ENCODE results near the gene GSDMA. TPM values are rescaled to one million over a fixed set of nuclear protein-coding genes. Genes with fewer than 3 reads are reported as not detected.

Gene GSDMA
- total and polyA plus RNA-seq, 9 of the 15 experiments (the other 6 are each of a cell fraction or from before 2014, with no cell fraction given), result 0.04 to 0.13 (median 0.07) TPM; not detected in 2

DNA sequence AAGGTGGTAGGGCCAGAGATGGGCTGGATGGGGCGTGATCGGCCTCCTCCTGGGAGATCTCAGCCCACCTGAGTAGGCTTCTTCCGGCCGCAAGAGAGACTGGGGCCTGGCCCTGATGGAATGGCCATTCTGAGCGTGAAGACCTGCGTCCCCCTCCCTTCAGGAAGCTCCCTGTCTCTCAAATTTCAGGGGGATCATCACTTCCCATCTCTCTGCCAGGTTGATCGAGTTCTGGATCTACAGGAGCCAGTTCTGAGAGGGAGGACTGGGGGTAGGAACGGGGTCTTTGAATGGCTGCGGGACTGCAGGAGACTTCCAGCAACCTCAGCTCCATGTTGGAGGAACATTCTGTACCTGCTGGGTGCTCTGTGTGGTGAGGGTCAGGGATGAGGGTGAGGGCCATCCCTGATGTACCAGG lies 9.3 kb upstream of the GSDMA start (continued):
- TF ChIP-seq PHF8 (IDR thresholded peaks at IDR 0.05; ENCODE audit: borderline replicate concordance, low read length), result peak; percentile 56; the same call in 1 of the 2 replicates
- TF ChIP-seq MAFG (tag; conservative IDR thresholded peaks at IDR 0.05), result no peak
- no peak; the same call in 1 of the 2 replicates for TF ChIP-seq ZFX (CRISPR knock-in tag; IDR thresholded peaks at IDR 0.05)
- TF ChIP-seq EP300 (IDR thresholded peaks at IDR 0.05; ENCODE audit: low read length), result no peak
- TF ChIP-seq ZNF3 (CRISPR knock-in tag; IDR thresholded peaks at IDR 0.05), result no peak

DNA sequence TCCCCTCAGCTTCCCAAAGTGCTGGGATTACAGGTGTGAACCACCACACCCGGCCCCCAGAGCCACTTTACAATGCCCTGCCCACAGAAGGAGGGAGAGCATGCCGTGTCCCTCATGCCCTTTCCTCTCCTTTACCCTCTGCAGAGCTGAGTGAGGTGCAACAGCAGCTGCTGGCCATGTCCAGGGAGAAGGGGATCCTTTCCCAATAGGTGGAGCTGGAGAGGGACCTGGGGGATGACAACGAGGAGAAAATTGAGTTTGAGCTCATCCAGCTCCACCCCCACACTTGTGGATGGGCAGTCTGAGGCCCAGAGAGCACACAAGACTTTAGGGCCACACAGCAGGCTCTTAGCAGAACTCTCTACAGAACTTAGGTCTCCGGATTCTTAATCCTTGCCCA lies 7.9 kb upstream of the GSDMA start:
- no peak overlapping the region for H3K4me3 ChIP-seq
- BruUV-seq (replicated peaks), result no TSS peak
- WGBS (ENCODE audit: insufficient coverage, low coverage, missing lambda C conversion rate), result 31% methylated on average over 4 of the region's 4 CpGs

More for the DNA sequence above, 7.9 kb upstream of the GSDMA start:
- H3K36me3 ChIP-seq (ENCODE audit: control insufficient read depth, insufficient read depth, low read length), result no peaks in the 10 kb centered on the region
- no peaks in the 10 kb centered on the region for H4K20me1 ChIP-seq (replicated peaks; ENCODE audit: control insufficient read depth, insufficient read depth, low read length)
- DNase-seq (ENCODE audit: extremely low read depth in 1 of 4, low spot score in 3 of 4), result peak in 1 of 4 experiments; percentile 16
- H3K9me1 ChIP-seq (ENCODE audit: control insufficient read depth, insufficient read depth, low read length), result no peaks in the 10 kb centered on the region
- FAIRE-seq, result no peak
- no peaks in the 10 kb centered on the region for H3K79me2 ChIP-seq (ENCODE audit: control insufficient read depth, insufficient read depth, low read length)
- no peak for ATAC-seq
- H3K4me2 ChIP-seq (ENCODE audit: insufficient read depth, low read length), result no peak overlapping the region
- in situ Hi-C loops (cut with MboI) (no loop called here), intact Hi-C loops (cut with micrococcal nuclease) (no loop called here)
- peaks cover 16 to 22% of the 10 kb centered on the region in 2 experiments; a peak in 4 of 5 replicates for H3K4me1 ChIP-seq (replicated peaks in 1 of 2; ENCODE audit: control insufficient read depth in 2 of 2, insufficient read depth in 2 of 2, low read length in 2 of 2)
- H3K27ac ChIP-seq (ENCODE audit: extremely low read depth, low read depth, low read length), result no peak overlapping the region
- TF ChIP-seq, protein P1, sequence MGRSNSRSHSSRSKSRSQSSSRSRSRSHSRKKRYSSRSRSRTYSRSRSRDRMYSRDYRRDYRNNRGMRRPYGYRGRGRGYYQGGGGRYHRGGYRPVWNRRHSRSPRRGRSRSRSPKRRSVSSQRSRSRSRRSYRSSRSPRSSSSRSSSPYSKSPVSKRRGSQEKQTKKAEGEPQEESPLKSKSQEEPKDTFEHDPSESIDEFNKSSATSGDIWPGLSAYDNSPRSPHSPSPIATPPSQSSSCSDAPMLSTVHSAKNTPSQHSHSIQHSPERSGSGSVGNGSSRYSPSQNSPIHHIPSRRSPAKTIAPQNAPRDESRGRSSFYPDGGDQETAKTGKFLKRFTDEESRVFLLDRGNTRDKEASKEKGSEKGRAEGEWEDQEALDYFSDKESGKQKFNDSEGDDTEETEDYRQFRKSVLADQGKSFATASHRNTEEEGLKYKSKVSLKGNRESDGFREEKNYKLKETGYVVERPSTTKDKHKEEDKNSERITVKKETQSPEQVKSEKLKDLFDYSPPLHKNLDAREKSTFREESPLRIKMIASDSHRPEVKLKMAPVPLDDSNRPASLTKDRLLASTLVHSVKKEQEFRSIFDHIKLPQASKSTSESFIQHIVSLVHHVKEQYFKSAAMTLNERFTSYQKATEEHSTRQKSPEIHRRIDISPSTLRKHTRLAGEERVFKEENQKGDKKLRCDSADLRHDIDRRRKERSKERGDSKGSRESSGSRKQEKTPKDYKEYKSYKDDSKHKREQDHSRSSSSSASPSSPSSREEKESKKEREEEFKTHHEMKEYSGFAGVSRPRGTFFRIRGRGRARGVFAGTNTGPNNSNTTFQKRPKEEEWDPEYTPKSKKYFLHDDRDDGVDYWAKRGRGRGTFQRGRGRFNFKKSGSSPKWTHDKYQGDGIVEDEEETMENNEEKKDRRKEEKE (IDR thresholded peaks at IDR 0.05; ENCODE audit: borderline replicate concordance in 1 of 2, control insufficient read depth in 1 of 2, low read depth in 2 of 2, low read length in 1 of 2), result no peak
- H3K9ac ChIP-seq (ENCODE audit: insufficient read depth in 1 of 2, low read depth in 2 of 2, low read length in 2 of 2), result no peak overlapping the region; a peak in 1 of 4 replicates
- H3K27me3 ChIP-seq (ENCODE audit: control insufficient read depth in 2 of 2, insufficient read depth in 2 of 2, low read length in 2 of 2), result no peaks in the 10 kb centered on the region
- no peaks in the 10 kb centered on the region for H3K9me3 ChIP-seq (replicated peaks; ENCODE audit: control insufficient read depth, insufficient read depth, low read depth, low read length)
- POLR2A ChIA-PET, result interaction anchor here (0.5 to 1.2 kb wide), 3 partner anchors 32 to 748 kb away, joined by 3 to 4 read pairs (median 3); no protein-coding TSS in a partner anchor
- CTCF ChIA-PET (ENCODE audit: low intra/inter-chr PET ratio), result no interaction called here
- H2AFZ ChIP-seq (ENCODE audit: low read depth, low read length), result no peak overlapping the region

Measured in K562 (cell line).